Skeletal muscle satellite cell (primary cell): ENCODE measurements around the gene ELOB.

Source experiments
- H3K27me3 ChIP-seq: 2 replicates; pipeline ENCODE4 v1.7.0; 2013; ENCODE audit warnings: low read length; ENCODE audit not compliant: control insufficient read depth, insufficient read depth
- H3K36me3 ChIP-seq: 2 replicates; pipeline ENCODE4 v1.7.0; 2013; ENCODE audit warnings: mild to moderate bottlenecking, control low read depth, low read length; ENCODE audit not compliant: insufficient read depth
- H3K4me1 ChIP-seq: 2 replicates; pipeline ENCODE4 v1.7.0; 2013; ENCODE audit warnings: low read length; ENCODE audit not compliant: control insufficient read depth, insufficient read depth
- H3K4me2 ChIP-seq: 2 replicates; pipeline ENCODE4 v1.7.0; 2013; ENCODE audit warnings: mild to moderate bottlenecking, low read length
- H3K4me3 ChIP-seq: 2 replicates; pipeline ENCODE4 v1.7.0; 2013; ENCODE audit warnings: low read length
- H3K9ac ChIP-seq: 2 replicates; pipeline ENCODE4 v1.7.0; 2013; ENCODE audit warnings: mild to moderate bottlenecking, low read depth, low read length, moderate library complexity
- H3K9me3 ChIP-seq: replicated peaks from 2 replicates; pipeline ENCODE4 v1.7.0; 2013; ENCODE audit warnings: mild to moderate bottlenecking, control low read depth, low read length

Gene ELOB

GRCh38 chr16:2778630-2778958, 1.5 kb upstream of the ELOB start:
- Histone ChIP-seq H3K4me3 (peak overlapping the region; percentile 94), H3K4me1 (peaks cover 34% of the 10 kb centered on the region)

GRCh38 chr16:2777903-2778629, 986 bp upstream of the ELOB start:
- Histone ChIP-seq H3K4me2 (peak overlapping the region; percentile 95), H3K36me3 (peaks cover 21% of the 10 kb centered on the region), H3K9me3 (no peaks in the 10 kb centered on the region), H3K9ac (peak overlapping the region; percentile 100), H3K27me3 (no peaks in the 10 kb centered on the region), H3K4me3 (peak overlapping the region; percentile 94), H3K4me1 (peaks cover 39% of the 10 kb centered on the region)

More at GRCh38 chr16:2778630-2778958, 1.5 kb upstream of the ELOB start:
- no peaks in the 10 kb centered on the region for H3K9me3 ChIP-seq
- H3K4me2 ChIP-seq = peak overlapping the region; percentile 95
- no peaks in the 10 kb centered on the region for H3K27me3 ChIP-seq
- peaks cover 16% of the 10 kb centered on the region for H3K36me3 ChIP-seq
- peak overlapping the region; percentile 100 for H3K9ac ChIP-seq

- peaks cover 45% of the 10 kb centered on the region for H3K4me1 ChIP-seq
- H3K4me2 ChIP-seq = peak overlapping the region; percentile 95
- peaks cover 35% of the 10 kb centered on the region for H3K36me3 ChIP-seq
- H3K4me3 ChIP-seq = peak overlapping the region; percentile 94
- no peaks in the 10 kb centered on the region for H3K9me3 ChIP-seq
- peak overlapping the region; percentile 96 for H3K9ac ChIP-seq
- H3K27me3 ChIP-seq = no peaks in the 10 kb centered on the region
Measured at GRCh38 chr16:2776500-2777139, 460 bp downstream of the ELOB start.

GRCh38 chr16:2775765-2776499, 1.1 kb downstream of the ELOB start:
- H3K4me2 ChIP-seq = peak overlapping the region; percentile 95
- peak overlapping the region; percentile 94 for H3K4me3 ChIP-seq
- H3K27me3 ChIP-seq = no peaks in the 10 kb centered on the region
- H3K9ac ChIP-seq = peak overlapping the region; percentile 96
- peaks cover 49% of the 10 kb centered on the region for H3K4me1 ChIP-seq
- peaks cover 41% of the 10 kb centered on the region for H3K36me3 ChIP-seq
- H3K9me3 ChIP-seq = no peaks in the 10 kb centered on the region

GRCh38 chr16:2775131-2775716, 1.9 kb downstream of the ELOB start:
- H3K4me2 ChIP-seq = peak overlapping the region; percentile 95
- peaks cover 55% of the 10 kb centered on the region for H3K4me1 ChIP-seq
- peak overlapping the region; percentile 96 for H3K9ac ChIP-seq
- H3K36me3 ChIP-seq = peaks cover 48% of the 10 kb centered on the region
- H3K27me3 ChIP-seq = no peaks in the 10 kb centered on the region
- peak overlapping the region; percentile 94 for H3K4me3 ChIP-seq
- no peaks in the 10 kb centered on the region for H3K9me3 ChIP-seq

GRCh38 chr16:2774161-2774891, 2.8 kb downstream of the ELOB start:
- no peaks in the 10 kb centered on the region for H3K9me3 ChIP-seq
- H3K4me1 ChIP-seq = peaks cover 64% of the 10 kb centered on the region
- H3K4me3 ChIP-seq = no peak overlapping the region
- H3K4me2 ChIP-seq = peak overlapping the region; percentile 47
- peak overlapping the region; percentile 29 for H3K9ac ChIP-seq
- H3K27me3 ChIP-seq = no peaks in the 10 kb centered on the region
- peaks cover 57% of the 10 kb centered on the region for H3K36me3 ChIP-seq

- H3K4me2 ChIP-seq = no peak overlapping the region
- H3K36me3 ChIP-seq = peaks cover 66% of the 10 kb centered on the region
- no peaks in the 10 kb centered on the region for H3K9me3 ChIP-seq
- H3K4me1 ChIP-seq = peaks cover 70% of the 10 kb centered on the region
- peak overlapping the region; percentile 18 for H3K9ac ChIP-seq
- no peaks in the 10 kb centered on the region for H3K27me3 ChIP-seq
- no peak overlapping the region for H3K4me3 ChIP-seq
Measured at GRCh38 chr16:2773188-2773968, 3.7 kb downstream of the ELOB start.

GRCh38 chr16:2771496-2772402, 5.3 kb downstream of the ELOB start:
- Histone ChIP-seq H3K9ac (no peak overlapping the region), H3K4me3 (no peak overlapping the region), H3K4me1 (peaks cover 81% of the 10 kb centered on the region), H3K36me3 (peaks cover 83% of the 10 kb centered on the region), H3K27me3 (no peaks in the 10 kb centered on the region), H3K4me2 (no peak overlapping the region), H3K9me3 (no peaks in the 10 kb centered on the region)

- Histone ChIP-seq H3K4me1 (peaks cover 73% of the 10 kb centered on the region), H3K4me3 (no peak overlapping the region), H3K9me3 (no peaks in the 10 kb centered on the region), H3K36me3 (peaks cover 97% of the 10 kb centered on the region), H3K4me2 (peak overlapping the region; percentile 5), H3K27me3 (no peaks in the 10 kb centered on the region), H3K9ac (no peak overlapping the region)
Measured at GRCh38 chr16:2770057-2770951, 6.8 kb downstream of the ELOB start.
